ENCODE results near the gene ZKSCAN8.

DNA sequence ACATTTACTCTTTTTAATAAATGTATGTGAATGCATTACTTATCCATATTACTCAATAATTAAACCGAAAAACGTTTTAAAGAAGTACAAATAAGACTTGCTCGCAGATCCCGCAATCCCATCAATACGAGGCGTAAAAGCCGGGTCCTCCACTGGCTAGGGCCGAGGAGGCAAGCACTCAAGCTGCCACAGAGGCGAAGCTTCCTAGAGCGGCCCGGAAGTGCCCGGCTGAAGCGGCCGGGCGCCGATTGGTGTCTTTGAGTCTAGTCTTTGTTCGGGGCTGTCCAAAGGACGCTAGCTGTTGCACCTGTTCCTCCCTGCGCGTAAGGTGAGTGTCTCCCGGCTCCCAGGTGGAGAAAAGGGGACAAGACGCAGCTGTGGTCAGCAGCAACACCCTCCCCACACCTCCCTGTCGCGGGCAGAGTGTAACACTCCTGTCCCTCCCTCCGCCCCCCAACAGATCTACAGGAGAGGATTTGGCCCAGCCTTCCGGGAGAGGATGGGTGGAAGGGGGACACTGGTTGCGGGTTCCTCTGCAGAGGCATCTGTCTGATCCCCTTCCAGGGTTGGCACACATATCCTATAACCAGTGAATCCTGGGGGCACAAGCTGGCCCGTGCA is 17.2 kb upstream of the ZKSCAN8 start, which contains the start of gene ZSCAN16:
- TF ChIP-seq, protein P1, sequence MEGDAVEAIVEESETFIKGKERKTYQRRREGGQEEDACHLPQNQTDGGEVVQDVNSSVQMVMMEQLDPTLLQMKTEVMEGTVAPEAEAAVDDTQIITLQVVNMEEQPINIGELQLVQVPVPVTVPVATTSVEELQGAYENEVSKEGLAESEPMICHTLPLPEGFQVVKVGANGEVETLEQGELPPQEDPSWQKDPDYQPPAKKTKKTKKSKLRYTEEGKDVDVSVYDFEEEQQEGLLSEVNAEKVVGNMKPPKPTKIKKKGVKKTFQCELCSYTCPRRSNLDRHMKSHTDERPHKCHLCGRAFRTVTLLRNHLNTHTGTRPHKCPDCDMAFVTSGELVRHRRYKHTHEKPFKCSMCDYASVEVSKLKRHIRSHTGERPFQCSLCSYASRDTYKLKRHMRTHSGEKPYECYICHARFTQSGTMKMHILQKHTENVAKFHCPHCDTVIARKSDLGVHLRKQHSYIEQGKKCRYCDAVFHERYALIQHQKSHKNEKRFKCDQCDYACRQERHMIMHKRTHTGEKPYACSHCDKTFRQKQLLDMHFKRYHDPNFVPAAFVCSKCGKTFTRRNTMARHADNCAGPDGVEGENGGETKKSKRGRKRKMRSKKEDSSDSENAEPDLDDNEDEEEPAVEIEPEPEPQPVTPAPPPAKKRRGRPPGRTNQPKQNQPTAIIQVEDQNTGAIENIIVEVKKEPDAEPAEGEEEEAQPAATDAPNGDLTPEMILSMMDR (conservative IDR thresholded peaks at IDR 0.05; ENCODE audit: low read depth, low read length) = no peak
- TF ChIP-seq EZH2phosphoT487 (IDR thresholded peaks at IDR 0.05; ENCODE audit: borderline replicate concordance, low read length) = no peak

All from PC-3 (cell line).